HG02610 (cell line): Measurements from ENCODE around the gene TMEM145.
"Not testable (repeated sequence)": the region's sequence is repeated elsewhere in the genome, so short reads cannot be mapped to it uniquely, and the experiment has no call there.

Experiments
- ATAC-seq: cut with Tn5 transposase; IDR thresholded peaks from one replicate; pipeline ENCODE4 v1.9.1; 2021; ENCODE audit warnings: mild to moderate bottlenecking, moderate library complexity; ENCODE audit not compliant: unreplicated experiment

TMEM145 gene

GRCh38 chr19:42313096-42313839, at the start of gene TMEM145:
TMEM145 (plus strand) TSS chr19:42313309; CDS start chr19:42313377, 68 bp downstream.
- no peak for ATAC-seq

- not testable (repeated sequence) for ATAC-seq
Observed at GRCh38 chr19:42266105-42266504, 47.0 kb upstream of the TMEM145 start.

- not testable (repeated sequence) for ATAC-seq
Observed at GRCh38 chr19:42266928-42267603, 46.0 kb upstream of the TMEM145 start.

GRCh38 chr19:42267644-42268141, 45.4 kb upstream of the TMEM145 start:
- no peak for ATAC-seq

GRCh38 chr19:42268142-42268703, 44.9 kb upstream of the TMEM145 start:
- ATAC-seq = peak; percentile 55

- ATAC-seq = peak; percentile 80
Observed at GRCh38 chr19:42268704-42269477, 44.2 kb upstream of the TMEM145 start, which contains the start of gene CIC. CIC (plus strand) TSS chr19:42269252; CDS start chr19:42271784, 2,532 bp downstream.

GRCh38 chr19:42269478-42270345, 43.4 kb upstream of the TMEM145 start:
- no peak for ATAC-seq

GRCh38 chr19:42270346-42271044, 42.6 kb upstream of the TMEM145 start:
- no peak for ATAC-seq

GRCh38 chr19:42271045-42271419, 42.1 kb upstream of the TMEM145 start:
- ATAC-seq = no peak

GRCh38 chr19:42271861-42272534, 41.1 kb upstream of the TMEM145 start:
- no peak for ATAC-seq

- ATAC-seq = no peak
Observed at GRCh38 chr19:42272535-42272897, 40.6 kb upstream of the TMEM145 start.

- no peak for ATAC-seq
Observed at GRCh38 chr19:42272989-42273406, 40.1 kb upstream of the TMEM145 start.

GRCh38 chr19:42273407-42274064, 39.6 kb upstream of the TMEM145 start:
- ATAC-seq = no peak

- ATAC-seq = no peak
Observed at GRCh38 chr19:42274065-42274682, 38.9 kb upstream of the TMEM145 start.

GRCh38 chr19:42275103-42275502, 38.0 kb upstream of the TMEM145 start:
- no peak for ATAC-seq

GRCh38 chr19:42275517-42275916, 37.6 kb upstream of the TMEM145 start:
- ATAC-seq = no peak

GRCh38 chr19:42276284-42276683, 36.8 kb upstream of the TMEM145 start:
- no peak for ATAC-seq

GRCh38 chr19:42276821-42277220, 36.3 kb upstream of the TMEM145 start:
- ATAC-seq = no peak
